Spleen (tissue), 7 donors: Measurements from ENCODE around the gene MED13.

Experiments
- POLR2A ChIP-seq, 3 donors: fragments of 450-650 bp; IDR thresholded peaks; one replicate each; pipeline ENCODE4 v1.5.1; 2017; ENCODE audit warnings: antibody characterized with exemption in 3 of 3, mild to moderate bottlenecking in 1 of 3
- POLR2AphosphoS5 ChIP-seq, 3 donors: sonication (generic); formaldehyde crosslinking; IDR thresholded peaks; one replicate each; pipeline ENCODE4 v1.5.1; 2017; ENCODE audit warnings: antibody characterized with exemption in 3 of 3
- TF ChIP-seq, protein P1 (sequence below), 11 experiments: fragments of 200-600 bp in 7 of 11; fragments of 450-650 bp in 4 of 11; sonication (generic) in 4 of 11; IDR thresholded peaks in 8 of 11; conservative IDR thresholded peaks in 3 of 11; 1 replicate in 7 of 11; 2 replicates in 4 of 11; pipeline versions ENCODE4 v1.4.0 to v1.8.0; 2016 to 2021; ENCODE audit warnings: antibody characterized with exemption in 11 of 11, inconsistent platforms in 4 of 11, mild to moderate bottlenecking in 1 of 11
- donor health status: DM: no; HTN: no; CAD: no; lungs with moderate emphysema.
- donor health status: DM: no; HTN: no; CAD: no.
- donor health status: DM: no; HTN: no; CAD: no.

DNA sequence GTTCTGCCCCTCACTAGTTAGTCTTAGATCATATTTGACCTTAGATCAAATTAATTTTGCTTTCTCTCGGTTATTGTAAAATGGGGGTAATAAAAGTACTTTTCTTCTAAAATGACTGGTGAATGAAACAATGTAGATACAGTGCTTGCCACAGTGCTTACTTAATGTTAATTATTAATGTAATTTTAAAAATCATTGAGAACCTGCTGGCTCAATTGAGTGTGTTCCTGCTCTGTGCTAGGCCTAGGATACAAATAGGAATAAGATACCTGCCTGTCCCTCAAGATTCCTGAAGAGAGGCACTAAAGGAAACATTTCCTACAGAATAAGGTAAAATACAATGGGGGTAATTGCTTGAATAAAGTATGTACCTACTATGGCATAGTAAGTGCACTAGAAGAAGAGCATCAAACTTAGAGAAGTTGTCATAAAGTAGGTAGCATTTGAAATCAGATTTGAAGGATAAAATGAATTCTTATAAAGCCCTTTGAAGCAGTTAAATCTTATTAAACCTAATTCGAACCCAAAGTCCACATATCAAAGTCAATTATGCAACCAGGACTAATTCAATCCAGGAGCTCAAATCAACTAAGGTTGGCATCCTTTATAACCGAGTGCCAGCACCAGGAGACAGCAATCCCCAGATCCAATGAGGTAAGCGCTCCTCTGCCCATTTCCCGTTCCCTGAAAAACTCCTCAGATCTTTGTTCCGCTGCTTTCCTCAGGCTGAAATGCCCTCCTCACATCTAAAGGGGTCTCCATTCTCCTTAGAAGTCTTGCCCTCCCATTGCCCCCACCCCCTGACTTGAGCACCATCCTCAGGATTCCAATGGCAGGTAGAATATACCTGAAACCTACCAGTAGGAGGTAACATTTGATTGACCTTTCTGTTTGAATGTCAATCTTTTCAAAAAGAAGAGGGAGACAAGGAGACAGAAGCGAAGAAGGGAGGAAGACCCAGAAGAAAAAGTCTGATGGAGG, 2.4 kb upstream of the MED13 start:
- TF ChIP-seq, protein P1, sequence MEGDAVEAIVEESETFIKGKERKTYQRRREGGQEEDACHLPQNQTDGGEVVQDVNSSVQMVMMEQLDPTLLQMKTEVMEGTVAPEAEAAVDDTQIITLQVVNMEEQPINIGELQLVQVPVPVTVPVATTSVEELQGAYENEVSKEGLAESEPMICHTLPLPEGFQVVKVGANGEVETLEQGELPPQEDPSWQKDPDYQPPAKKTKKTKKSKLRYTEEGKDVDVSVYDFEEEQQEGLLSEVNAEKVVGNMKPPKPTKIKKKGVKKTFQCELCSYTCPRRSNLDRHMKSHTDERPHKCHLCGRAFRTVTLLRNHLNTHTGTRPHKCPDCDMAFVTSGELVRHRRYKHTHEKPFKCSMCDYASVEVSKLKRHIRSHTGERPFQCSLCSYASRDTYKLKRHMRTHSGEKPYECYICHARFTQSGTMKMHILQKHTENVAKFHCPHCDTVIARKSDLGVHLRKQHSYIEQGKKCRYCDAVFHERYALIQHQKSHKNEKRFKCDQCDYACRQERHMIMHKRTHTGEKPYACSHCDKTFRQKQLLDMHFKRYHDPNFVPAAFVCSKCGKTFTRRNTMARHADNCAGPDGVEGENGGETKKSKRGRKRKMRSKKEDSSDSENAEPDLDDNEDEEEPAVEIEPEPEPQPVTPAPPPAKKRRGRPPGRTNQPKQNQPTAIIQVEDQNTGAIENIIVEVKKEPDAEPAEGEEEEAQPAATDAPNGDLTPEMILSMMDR (IDR thresholded peaks at IDR 0.05 in 8 of 11, conservative IDR thresholded peaks at IDR 0.05 in 3 of 11): no peak
- no peak for TF ChIP-seq POLR2AphosphoS5 (IDR thresholded peaks at IDR 0.05)
- no peak for TF ChIP-seq POLR2A (IDR thresholded peaks at IDR 0.05)
